Right ventricle myocardium superior (tissue), 1 donor: ENCODE data around the gene B3GNT9. TPM values are rescaled to one million over a fixed set of nuclear protein-coding genes. Genes with fewer than 3 reads are reported as not detected.

Source experiments
- ATAC-seq: fragments of 200-7000 bp; cut with Tn5 transposase; one replicate; pipeline ENCODE4 v1.9.1; 2020; ENCODE audit warnings: mild to moderate bottlenecking; ENCODE audit not compliant: poor library complexity
- DNase-seq: peaks from one replicate; pipeline ENCODE4 v3.0.0-alpha.2; 2020
- intact Hi-C: fragments of 100-400 bp; cut with DNase I; formaldehyde crosslinking; loops from one replicate; pipeline ENCODE4 v1.11.2; 2022
- total RNA-seq: library from RNA; stranded (reverse); fragmentation: NEBNext Ultra II Directional; extraction: Animal tissue kit (Norgen Biotek cat#: 25700); gene quantifications from one replicate; pipeline ENCODE4 v1.2.1, GENCODE V29; 2021
- donor health status: DM: no; HTN: yes; CAD: no; lungs with severe emphysema.

B3GNT9 gene
- total RNA-seq, 1 donor from 2014 or later, result 8.1 TPM

DNA sequence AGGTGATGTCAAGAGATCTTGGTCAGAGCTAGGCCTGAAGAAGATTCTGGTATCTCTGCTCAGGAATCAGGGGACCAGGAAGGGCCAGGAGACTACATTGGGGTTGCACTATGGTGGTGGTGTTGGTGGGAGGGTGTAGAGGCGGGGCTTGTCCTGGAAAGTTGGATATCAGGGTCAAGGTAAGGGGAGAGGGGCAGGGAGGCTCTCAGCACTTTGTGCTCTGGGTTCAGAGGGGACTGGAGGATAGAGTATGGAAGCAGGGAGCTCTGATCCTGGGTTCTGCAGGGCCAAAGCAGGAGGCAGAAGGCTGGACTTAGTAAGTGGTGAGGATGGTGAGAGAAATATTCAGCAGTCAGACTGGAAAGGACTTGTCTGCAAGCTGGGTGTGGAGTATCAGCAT, 22.5 kb upstream of the B3GNT9 start:
- no peak for ATAC-seq
- intact Hi-C loops, result no loop called here
- DNase-seq, result no peak

DNA sequence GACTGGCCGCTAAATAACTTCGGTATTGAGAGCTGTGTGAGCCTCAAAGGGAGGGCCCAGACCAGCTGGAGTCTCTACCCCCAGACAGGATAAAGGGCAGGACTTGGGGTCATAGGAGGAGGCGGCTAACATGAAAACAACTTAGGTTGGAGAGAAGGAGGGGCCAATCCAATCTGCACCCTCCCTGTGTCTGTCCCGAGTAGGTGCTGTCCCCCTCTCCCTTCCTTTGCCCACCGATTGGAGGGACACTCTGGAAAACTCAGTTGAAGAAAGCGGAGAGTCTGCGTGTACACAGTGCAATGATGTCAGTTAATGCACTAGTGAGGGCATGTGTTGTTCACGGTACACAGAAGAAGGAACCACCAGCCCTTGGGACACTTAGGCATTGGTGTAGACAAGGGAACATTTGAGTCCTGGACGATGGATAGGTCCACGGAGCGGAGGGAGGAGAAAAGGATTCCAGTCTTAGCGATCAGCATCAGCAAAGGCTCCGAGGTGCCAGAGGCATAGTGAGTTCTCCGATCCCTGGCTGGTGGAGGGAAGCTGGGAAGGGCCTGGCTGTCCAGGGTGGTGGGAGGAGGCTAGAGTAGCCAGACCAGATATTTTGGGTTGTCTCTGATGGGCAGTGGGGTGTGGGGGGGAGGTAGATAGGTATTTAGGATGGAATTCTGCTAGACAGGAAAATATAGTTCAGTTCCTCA, 20.3 kb upstream of the B3GNT9 start:
- ATAC-seq, result peak; percentile 12
- DNase-seq, result no peak

DNA sequence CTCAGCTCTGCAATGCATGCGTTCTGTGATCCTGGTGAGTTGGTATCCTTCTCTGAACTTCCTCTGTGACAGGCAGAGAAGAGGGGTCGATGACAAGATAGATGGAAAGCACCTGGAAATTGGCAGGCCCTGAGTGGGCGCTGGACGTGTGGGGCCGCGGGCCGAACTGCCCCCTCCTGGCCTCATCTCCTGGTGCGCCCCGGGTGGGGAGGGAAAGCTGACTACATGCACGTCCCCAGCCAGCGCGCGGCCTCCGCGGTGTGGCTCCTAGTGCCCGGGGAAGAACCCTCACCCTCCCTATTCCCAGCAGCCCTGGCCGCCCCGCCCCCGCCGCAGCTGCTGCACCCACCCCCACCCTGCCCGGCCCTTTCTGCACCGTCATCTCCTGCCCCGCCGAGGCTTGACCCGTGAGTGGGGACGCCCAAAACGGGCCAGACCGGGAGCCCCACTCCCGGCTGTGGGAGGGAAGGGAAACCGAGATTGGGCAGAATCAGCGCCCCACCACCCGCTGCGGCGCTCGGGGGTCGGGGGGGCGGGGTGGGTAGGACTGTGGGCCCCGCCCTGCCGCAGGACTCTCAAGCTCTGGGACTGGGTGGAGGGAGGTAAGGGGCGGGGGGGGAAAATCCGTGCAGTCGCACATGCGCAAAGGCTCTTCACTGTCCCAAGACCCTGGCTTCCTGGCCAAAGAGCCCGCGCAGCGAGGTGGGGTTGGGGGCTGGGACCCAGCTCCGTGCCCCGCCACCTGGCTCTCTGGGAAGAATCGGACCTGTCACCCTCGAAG, 19.6 kb upstream of the B3GNT9 start, which contains the start of gene NOL3:
NOL3 (plus strand) TSS at position 371 of the 781 bp plus-strand sequence.
- DNase-seq (peak; percentile 93), ATAC-seq (peak; percentile 76)
- intact Hi-C loops, result no loop called here

More for the DNA sequence above, 20.3 kb upstream of the B3GNT9 start:
- intact Hi-C loops, result no loop called here

DNA sequence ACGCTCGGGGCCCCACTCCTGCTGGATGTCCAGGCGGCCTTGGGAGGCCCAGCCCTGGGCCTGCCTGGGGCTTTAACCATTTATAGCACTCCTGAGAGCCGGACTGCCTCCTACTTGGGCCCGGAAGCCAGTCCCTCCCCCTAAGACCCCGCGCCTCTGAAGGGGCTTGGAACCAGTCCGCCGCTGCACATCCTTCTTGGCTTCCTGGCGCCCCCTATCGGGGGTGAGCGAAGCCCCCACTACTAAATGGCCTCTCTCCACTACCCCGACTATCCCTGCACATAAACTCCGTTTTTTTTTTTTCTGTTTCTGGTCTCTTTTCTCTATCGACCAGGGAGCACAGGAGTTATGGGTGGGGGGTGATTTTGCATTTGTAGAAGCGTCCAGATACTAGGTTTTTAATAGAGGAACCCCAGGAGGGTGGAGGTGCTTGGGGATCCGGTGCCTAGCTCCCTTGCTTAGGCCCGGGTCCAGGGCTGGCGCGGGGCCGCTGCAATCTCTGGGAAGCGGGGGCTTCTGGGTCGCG, 18.9 kb upstream of the B3GNT9 start:
- DNase-seq (peak; percentile 73), ATAC-seq (no peak)
- intact Hi-C loops, result no loop called here

DNA sequence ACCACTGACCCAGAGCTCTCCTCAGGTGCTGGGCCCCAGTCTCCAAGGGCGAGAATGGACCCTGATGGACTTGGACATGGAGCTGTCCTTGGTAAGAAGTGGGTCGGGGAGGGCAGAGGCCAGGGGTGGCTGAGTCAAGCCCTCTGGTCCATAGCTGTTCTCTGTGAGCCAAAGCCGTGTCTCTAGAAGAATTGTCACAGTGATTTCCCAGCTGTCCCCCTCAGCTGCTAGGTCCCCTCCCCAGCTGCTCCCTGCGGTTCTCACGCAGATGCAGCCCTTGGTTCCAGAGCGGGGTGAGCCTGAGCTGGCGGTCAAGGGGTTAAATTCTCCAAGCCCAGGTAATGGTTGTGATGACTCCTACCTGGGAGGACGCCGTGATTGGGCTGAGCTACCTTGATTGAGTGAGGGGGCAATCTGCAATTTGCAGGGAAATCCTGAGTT, 18.2 kb upstream of the B3GNT9 start:
- intact Hi-C loops, result no loop called here

DNA sequence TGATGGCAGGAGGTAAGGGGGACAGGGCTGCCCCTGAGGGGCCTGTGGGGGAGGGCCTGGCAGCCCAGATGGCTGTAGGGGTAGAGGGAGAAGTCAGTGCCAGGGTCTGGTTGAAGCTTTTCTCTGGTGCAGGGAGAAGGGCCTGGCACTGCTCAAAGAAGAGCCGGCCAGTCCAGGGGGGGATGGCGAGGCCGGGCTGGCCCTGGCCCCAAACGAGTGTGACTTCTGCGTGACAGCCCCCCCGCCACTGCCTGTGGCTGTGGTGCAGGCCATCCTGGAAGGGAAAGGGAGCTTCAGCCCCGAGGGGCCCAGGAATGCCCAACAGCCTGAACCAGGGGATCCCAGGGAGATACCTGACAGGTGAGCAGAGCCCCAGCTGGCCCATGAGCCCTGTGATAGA, 16.8 kb upstream of the B3GNT9 start:
- no peak for ATAC-seq
- intact Hi-C loops, result no loop called here

More for the DNA sequence above, 18.2 kb upstream of the B3GNT9 start:
- no peak for DNase-seq
- ATAC-seq, result no peak

DNA sequence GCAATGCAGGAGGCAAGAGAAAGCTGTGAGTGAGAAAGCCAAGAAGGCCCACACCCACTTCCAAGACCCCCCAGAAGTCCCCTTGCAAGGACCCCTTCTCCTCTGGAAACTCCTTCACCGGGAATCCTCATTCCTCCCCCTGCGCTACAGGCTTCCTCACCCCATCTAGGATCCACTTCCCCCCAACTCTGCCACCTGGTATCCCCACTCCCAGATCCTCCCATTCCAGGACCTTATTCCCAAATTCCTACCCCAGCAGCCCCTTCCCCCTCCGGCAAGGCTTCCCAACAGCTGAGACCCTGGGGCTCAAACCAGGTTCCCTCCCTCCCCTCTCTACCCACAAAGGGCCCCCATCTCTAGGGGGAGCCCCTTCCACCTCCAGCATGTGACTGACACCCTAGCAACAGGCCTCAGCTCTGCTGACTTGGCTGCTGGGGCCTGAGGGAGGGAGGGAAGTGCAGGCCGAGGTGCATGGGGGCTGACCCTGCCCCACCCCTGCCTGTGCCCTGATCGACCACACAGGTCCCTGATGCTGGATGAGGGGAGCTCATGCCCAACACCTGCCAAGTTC, 15.9 kb upstream of the B3GNT9 start:
- intact Hi-C loops, result no loop called here
- ATAC-seq (no peak), DNase-seq (no peak)

More for the DNA sequence above, 16.8 kb upstream of the B3GNT9 start:
- DNase-seq, result no peak

DNA sequence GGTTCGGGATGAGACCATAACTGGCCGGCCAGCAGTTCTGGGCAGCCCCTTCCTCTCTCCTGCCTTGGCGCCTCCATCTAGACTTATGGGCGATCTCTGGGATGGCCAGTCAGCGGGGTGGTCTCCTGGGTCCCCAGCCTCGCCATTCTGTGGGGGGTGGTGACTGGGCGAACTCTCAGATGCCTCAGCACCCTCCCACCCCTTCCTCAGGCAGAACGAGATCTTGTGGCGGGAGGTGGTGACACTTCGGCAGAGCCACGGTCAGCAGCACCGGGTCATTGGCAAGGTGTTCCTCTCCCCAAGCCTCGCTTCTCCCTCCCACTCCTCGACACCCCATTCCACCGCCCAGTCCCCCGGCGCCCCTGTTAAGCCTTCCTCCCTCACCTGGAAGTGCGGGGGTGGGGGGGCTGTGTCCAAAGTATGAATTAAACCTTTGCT, 15.3 kb upstream of the B3GNT9 start:
- intact Hi-C loops, result no loop called here
- ATAC-seq (no peak), DNase-seq (no peak)

DNA sequence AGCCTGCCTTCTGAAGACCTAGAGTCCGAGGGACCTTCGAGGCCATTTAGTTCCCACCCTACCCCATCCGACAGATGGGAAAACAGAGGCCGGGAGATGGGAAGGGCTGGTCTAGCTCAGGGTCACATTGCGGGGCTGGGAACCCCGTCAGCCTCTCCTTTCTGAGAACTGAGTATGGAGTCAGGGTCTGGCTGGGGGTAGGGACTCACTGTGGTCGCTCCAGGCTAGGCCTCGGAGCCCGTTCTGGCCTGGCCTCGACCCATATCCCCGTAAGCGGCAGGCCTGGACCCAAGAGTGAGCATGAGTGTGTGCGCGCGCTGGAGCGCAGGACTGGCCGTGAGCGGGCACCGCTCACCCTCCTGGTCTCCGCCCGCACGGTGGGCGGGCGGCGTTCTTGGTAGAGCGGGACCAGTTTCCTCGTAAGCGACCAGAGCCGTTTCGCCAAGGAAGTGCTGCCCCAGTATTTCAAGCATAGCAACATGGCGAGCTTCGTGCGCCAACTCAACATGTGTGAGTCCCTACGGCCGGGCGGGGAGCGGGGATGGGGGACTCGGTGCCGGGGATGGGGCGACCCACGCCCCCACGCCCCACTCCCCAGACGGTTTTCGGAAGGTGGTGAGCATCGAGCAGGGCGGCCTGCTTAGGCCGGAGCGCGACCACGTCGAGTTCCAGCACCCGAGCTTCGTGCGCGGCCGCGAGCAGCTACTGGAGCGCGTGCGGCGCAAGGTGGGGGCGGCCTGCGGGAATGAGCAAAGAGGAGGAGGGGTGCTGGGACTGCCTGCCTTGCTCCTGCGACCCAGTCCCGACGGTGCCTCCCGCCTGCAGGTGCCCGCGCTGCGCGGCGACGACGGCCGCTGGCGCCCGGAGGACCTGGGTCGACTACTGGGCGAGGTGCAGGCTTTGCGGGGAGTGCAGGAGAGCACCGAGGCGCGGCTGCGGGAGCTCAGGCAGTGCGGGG, 14.6 kb upstream of the B3GNT9 start:
- DNase-seq, result no peak
- intact Hi-C loops, result no loop called here
- no peak for ATAC-seq

DNA sequence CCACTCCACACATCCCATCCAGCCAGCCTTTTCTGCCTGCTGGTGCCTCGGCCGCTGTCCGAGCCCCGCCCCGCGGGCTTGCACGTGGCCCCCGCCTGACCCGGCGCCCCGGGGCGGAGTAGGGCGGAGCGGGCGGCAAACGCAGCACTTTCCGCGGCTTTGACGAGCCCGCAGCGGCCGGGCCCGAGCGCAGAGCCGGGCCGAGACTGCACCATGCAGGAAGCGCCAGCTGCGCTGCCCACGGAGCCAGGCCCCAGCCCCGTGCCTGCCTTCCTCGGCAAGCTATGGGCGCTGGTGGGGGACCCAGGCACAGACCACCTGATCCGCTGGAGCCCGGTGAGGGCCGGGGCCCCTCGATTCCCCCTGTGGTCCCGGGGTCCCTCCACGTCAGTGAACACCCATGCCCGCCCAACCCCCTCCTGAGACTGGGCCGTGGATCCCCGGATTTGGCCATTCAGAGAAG, 13.8 kb upstream of the B3GNT9 start, which contains the start of gene HSF4:
HSF4 (plus strand) TSS at position 147 of the 463 bp plus-strand sequence; CDS start at position 214, 67 bp downstream.
- intact Hi-C loops, result no loop called here
- DNase-seq (peak; percentile 86), ATAC-seq (peak; percentile 53)

DNA sequence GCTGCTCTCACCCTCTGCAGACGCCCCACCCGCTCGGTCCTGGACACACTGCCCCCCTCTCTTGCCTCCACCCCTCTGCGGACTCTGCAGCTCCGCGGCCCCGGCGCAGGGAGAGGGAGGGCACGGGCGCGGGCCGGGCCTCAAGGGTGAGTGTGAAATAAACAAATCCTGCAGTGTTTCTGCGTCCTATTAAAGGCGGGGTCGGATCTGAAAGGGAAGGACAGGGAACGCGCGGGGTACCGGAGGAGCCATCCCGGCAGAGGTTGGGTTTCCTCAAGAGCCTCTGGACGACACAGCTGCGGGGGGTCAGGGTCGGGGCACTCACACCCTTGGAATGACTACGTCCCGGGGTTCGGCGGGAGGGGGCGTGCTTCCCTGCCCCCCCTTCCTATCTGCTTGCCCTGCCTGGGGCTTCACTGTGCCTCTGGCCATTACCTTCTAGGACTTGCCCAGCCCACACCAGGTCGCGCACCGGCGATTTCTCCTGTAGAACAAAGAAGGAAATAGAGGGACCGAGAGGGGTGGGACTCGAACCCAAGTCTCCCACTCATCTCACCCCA, 13.3 kb upstream of the B3GNT9 start:
- DNase-seq, result peak; percentile 55
- intact Hi-C loops, result no loop called here
- peak; percentile 7 for ATAC-seq

DNA sequence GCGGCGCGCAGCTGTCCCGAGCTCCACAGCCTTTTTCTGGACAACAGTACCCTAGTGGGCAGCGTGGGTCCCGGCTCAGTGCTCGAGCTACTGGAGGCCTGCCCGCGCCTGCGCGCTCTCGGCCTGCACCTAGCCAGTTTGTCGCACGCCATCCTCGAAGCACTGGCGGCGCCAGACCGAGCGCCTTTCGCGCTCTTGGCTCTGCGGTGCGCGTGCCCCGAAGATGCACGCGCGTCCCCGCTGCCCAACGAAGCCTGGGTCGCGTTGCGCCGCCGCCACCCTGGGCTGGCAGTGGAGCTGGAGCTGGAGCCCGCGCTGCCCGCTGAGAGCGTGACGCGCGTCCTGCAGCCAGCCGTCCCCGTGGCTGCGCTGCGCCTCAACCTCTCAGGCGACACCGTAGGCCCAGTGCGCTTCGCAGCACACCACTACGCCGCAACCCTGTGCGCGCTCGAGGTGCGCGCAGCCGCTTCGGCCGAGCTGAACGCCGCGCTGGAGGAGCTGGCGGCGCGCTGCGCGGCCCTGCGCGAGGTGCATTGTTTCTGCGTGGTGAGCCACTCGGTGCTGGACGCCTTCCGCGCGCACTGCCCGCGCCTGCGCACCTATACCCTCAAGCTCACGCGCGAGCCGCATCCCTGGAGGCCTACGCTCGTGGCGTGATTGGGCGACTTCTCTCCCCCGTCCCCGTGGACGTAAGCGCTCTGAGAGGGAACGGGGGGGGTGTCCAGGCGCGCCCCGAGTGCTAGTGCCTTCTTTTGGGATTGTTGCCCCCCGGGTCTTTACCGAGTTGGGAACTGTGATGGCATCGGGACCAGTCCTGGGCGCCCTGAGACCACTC, 12.6 kb upstream of the B3GNT9 start:
- ATAC-seq (peak; percentile 51), DNase-seq (peak; percentile 84)
- intact Hi-C loops, result no loop called here

DNA sequence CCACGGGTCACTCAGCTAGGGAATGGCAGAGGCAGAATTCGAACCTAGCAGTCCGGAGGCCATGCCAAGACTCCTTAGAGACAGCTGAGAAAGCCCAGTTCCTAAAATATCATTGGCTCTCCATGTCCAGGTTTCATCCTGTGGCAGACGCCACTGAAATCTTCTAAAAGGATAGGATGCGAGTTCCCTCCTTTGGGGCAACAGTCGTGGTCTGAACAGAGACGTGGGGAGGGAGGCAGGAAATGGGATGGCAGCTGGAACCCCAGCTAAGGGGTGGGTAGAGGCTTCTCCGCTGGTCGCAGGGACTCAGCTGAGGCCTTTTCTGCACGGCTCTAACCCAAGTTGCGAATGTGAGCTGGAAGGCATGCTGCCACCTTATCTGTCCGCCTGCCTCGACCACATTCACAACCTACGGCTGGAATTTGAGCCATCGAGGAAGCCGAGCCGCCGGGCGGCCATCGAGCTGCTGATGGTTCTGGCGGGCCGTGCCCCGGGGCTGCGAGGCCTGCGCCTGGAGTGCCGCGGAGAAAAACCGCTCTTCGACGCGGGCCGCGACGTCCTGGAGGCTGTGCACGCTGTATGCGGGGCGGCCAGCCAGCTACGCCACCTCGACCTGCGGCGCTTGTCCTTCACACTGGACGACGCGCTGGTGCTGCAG, 11.8 kb upstream of the B3GNT9 start:
- ATAC-seq (no peak), DNase-seq (no peak)
- intact Hi-C loops, result no loop called here

DNA sequence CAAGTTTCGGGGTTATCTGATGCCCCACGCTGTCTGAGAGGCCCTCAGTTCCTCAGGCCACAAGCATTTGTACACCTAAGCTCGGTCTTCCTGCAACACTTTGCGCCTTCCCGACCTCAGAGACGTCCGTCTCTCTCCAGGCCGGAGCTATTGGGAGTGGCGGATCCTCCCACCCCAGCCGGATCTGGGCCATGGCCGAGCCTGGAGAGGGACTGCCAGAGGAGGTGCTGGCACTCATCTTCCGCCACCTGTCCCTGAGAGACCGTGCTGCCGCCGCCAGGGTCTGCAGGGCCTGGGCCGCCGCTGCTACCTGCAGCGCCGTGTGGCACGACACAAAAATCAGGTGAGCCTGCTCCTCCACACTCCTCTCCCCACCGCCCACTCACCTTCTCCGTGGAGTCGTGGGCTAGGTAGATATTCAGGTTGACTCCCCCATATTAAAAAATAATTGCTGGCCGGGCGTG, 10.8 kb upstream of the B3GNT9 start:
- ATAC-seq (peak; percentile 24), DNase-seq (peak; percentile 69)
- intact Hi-C loops, result no loop called here

DNA sequence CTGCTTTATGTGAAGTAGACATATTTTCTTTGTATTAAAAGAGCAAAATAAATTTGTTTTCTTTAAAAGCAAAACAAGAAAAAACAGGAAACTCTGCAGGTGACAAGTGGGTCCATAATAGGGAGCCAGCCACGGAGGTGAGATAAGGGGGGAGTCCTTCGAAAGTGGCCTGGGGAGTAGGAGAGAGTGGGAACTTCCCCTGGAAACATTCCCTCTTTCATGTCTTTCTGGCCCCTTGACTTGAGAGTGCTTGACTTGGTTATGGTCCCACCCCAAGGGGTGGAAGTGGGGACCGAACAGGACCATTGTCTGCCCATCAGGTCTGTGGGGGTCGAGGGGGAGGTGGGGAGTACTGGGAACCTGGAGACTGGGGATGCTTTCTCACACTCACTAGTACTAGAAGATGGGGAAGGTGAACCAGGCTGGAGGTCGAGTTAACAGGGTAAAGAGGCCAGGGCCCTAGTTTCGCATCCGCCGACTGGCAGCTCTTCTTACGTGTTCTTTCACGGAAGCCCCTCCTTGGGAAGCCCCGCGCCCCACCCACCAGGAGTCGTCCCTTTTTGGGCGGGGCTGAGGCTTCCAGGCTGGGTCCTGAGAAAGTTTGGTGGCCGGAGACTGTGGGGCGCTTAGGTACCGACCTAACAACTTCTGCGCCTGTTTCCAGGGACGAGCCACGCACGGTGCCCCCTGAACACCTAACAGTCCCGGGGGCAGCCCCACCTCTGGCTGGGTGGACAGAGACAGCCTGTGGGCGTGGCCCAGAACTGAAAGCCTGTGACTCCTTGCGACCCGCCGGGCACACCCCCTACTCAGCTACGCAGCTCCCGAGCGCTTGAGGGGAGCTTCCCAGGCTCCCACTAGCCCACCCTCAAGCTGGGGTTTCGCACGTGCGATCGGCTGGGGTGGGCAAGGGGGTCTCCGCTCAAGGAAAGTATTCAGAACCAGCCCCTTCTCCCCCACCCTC, 8.1 kb upstream of the B3GNT9 start:
- ATAC-seq (no peak), DNase-seq (peak; percentile 70)
- intact Hi-C loops, result no loop called here
